BJ (cell line): ENCODE results near the gene SLC25A53. TPM values are rescaled to one million over a fixed set of nuclear protein-coding genes. Genes with fewer than 3 reads are reported as not detected.

Experiments
- CTCF ChIA-PET: fragments of 350-600 bp; formaldehyde crosslinking; extraction: SDS; loops from one replicate; lab custom pipeline; 2021; ENCODE audit warnings: antibody characterized with exemption, inconsistent platforms; lab: Yijun Ruan, JAX
- POLR2A ChIA-PET: fragments of 300-600 bp; sonication (Branson Sonifier 250); formaldehyde crosslinking; extraction: SDS; loops from one replicate; lab custom pipeline; 2021; ENCODE audit warnings: antibody characterized with exemption; lab: Charles Lee
- DNase-seq: peaks from one replicate; pipeline ENCODE4 v3.0.0-alpha.2; 2011; ENCODE audit warnings: low read depth
- H3K27me3 ChIP-seq: 2 replicates; pipeline ENCODE4 v1.6.0; 2011; ENCODE audit warnings: low read length; ENCODE audit not compliant: control insufficient read depth, insufficient read depth
- H3K36me3 ChIP-seq: 2 replicates; pipeline ENCODE4 v1.5.1; 2011; ENCODE audit warnings: low read length; ENCODE audit not compliant: control insufficient read depth, insufficient read depth
- H3K4me3 ChIP-seq: 2 replicates; pipeline ENCODE4 v1.5.1; 2011; ENCODE audit warnings: low read depth, mild to moderate bottlenecking, control low read depth, low read length
- polyA minus RNA-seq: library from RNA; depleted of rRNA, polyadenylated mRNA; stranded (reverse); fragments of >200 nt; gene quantifications from 2 replicates; pipeline ENCODE4 v1.2.3, GENCODE V29; 2011; rRNA and poly(A)+ RNA removed
- polyA plus RNA-seq: library from polyadenylated mRNA; depleted of rRNA; stranded (reverse); fragments of >200 nt; gene quantifications from 2 replicates; pipeline ENCODE4 v1.2.3, GENCODE V29; 2011; rRNA removed
- TF ChIP-seq, protein P1 (sequence below): IDR thresholded peaks from 2 replicates; pipeline ENCODE4 v1.5.1; 2011; ENCODE audit warnings: low read depth, mild to moderate bottlenecking, control low read depth, inconsistent platforms, low read length, moderate library complexity; ENCODE audit not compliant: insufficient read depth

SLC25A53 gene
- polyA plus RNA-seq (4.5 and 5.0 TPM in 2 replicates), polyA minus RNA-seq (0.95 and 4.0 TPM in 2 replicates)

DNA sequence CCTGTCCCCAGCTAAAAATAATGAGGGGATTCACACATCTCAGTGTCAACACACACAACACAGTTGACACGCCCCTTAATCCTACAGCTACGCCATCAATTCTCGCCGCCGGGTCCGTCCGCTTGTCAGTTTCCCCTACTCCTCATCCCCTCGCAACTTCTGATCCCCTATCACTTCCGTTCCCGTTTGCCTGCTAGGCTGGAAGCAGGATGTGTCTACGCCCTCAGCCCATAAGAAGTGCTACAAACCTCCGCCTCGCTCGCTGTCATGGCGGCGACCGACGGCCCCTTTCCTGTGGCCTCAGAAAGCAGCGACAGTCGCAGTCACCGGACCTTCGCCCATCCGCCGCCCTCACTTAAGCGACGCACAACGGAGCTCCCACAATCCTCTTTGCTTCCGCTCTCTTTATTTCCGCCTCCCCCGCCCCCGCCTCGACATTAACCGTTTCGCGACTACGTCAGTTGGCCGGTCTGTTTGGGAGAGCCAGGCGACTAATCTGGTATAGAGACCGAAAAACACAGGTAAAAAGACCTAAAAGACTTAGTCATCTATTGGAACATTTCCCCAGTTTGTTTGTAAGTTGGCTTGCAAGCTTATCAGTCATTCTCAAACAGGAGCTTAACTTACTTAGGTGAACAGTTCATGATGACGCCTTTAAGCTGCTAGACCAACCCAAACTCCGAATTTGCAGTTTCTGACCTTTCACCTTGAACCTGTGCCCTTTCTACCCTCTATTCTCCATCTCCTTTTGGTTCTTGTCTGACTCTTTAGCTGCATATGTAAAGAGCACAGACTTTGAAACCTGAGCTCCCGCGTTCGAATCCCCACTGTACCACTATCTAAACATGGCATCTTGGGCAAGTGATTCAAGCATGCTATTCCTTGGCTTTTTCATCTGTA lies at the start of gene SLC25A53:
Gene SLC25A53, minus strand, starts transcription at position 380 of the 900 bp plus-strand sequence. CDS start 51,752 bp downstream, outside the sequence.
- Histone ChIP-seq H3K4me3 (peak within 1 kb of the TSS; percentile 70), H3K27me3 (no peaks in the 10 kb centered on the region), H3K36me3 (no peaks in the 10 kb centered on the region)
- TF ChIP-seq, protein P1, sequence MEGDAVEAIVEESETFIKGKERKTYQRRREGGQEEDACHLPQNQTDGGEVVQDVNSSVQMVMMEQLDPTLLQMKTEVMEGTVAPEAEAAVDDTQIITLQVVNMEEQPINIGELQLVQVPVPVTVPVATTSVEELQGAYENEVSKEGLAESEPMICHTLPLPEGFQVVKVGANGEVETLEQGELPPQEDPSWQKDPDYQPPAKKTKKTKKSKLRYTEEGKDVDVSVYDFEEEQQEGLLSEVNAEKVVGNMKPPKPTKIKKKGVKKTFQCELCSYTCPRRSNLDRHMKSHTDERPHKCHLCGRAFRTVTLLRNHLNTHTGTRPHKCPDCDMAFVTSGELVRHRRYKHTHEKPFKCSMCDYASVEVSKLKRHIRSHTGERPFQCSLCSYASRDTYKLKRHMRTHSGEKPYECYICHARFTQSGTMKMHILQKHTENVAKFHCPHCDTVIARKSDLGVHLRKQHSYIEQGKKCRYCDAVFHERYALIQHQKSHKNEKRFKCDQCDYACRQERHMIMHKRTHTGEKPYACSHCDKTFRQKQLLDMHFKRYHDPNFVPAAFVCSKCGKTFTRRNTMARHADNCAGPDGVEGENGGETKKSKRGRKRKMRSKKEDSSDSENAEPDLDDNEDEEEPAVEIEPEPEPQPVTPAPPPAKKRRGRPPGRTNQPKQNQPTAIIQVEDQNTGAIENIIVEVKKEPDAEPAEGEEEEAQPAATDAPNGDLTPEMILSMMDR, result no peak
- ChIA-PET CTCF (interaction anchor here (0.7 to 1.7 kb wide), 5 partner anchors 9 to 39 kb away, joined by 3 to 8 read pairs (median 4); partner anchors contain the start of gene FAM199X), POLR2A (no interaction called here)
- no peak for DNase-seq

DNA sequence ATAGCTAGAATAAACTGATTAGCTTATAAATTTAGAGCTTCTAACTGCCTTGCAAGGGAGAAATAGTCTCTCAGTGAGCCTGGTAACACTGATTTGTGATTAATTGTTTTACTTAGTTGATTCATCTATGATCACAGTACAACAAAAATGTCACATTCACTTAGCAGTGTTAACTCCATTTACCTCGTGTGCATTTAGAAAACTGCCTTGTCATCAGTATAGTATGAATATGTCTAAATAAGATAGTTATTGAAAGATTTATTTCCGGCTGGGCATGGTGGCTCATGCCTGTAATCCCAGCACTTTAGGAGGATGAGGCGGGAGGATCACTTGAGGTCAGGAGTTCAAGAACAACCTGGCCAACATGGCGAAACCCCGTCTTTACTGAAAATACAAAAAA lies 48.7 kb upstream of the SLC25A53 start:
- no peak for DNase-seq
- no peak overlapping the region for H3K4me3 ChIP-seq
- no peaks in the 10 kb centered on the region for H3K27me3 ChIP-seq
- ChIA-PET POLR2A (no interaction called here), CTCF (interaction anchor here (1.0 kb wide), 1 partner anchor 10 kb away, joined by 3 read pairs; no protein-coding TSS in a partner anchor)
- TF ChIP-seq, protein P1, result no peak
- no peaks in the 10 kb centered on the region for H3K36me3 ChIP-seq

DNA sequence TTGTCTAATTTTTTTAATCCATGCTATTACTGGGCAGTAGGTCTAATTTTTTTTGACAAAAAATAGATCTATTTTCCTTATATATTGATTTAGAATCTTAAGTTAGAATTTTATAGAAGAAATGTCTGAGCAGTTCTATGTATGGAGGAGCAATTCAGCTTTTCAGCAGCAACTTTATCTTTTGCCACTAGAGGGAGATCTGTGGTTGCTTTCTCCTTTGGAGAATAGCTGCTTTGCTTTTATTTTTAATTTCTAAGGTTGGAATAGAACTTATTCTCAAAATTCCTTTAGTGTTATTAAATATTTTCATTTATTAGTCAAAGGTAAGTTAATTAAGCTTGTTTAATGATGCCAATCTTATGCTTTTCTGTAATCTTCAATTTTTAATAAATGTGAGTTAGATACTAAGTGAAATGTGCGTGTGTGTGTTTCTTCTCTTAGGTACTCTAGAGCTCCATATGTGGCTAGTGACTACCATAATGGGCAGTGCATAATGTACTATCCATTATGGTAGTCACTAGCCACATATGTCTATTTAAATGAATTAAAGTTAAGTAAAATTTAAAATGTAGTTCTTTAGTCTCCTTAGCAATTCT lies 38.8 kb upstream of the SLC25A53 start:
- no peak for DNase-seq
- peaks cover 1% of the 10 kb centered on the region for H3K36me3 ChIP-seq
- H3K4me3 ChIP-seq, result no peak overlapping the region
- ChIA-PET POLR2A (no interaction called here), CTCF (interaction anchor here (0.8 to 1.9 kb wide), 11 partner anchors 9 to 102 kb away, joined by 3 to 7 read pairs (median 3); partner anchors contain the start of gene SLC25A53)
- no peaks in the 10 kb centered on the region for H3K27me3 ChIP-seq
- TF ChIP-seq, protein P1, result peak; percentile 68

GRCh38 chrX:104195013-104195412 lies 38.2 kb upstream of the SLC25A53 start:
- DNase-seq, result no peak
- TF ChIP-seq, protein P1, result no peak
- no peak overlapping the region for H3K4me3 ChIP-seq
- H3K27me3 ChIP-seq, result no peaks in the 10 kb centered on the region
- peaks cover 1% of the 10 kb centered on the region for H3K36me3 ChIP-seq
- POLR2A ChIA-PET, result no interaction called here
- CTCF ChIA-PET, result interaction anchor here (0.8 to 1.9 kb wide), 11 partner anchors 9 to 103 kb away, joined by 3 to 7 read pairs (median 3); partner anchors contain the start of gene SLC25A53

DNA sequence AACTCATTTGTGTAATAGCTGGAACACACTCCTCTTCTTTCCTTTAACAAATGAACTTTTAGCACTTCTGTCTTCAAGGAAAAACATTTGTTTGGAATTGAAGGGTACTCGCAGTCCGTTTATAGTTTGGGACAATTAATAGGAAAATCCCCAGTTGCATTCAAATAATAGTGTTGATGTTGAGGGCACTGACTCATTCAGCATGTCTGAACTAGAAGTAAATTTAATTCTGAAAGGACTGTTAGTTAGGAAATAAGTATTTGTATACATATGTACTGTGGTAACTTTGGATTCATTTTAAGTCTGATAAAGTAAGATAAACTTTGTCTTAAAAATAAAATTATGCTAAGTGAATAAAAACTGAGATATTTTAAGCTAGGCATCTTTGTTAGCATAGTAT lies 36.7 kb upstream of the SLC25A53 start:
- Histone ChIP-seq H3K27me3 (no peaks in the 10 kb centered on the region), H3K36me3 (peaks cover 3% of the 10 kb centered on the region), H3K4me3 (no peak overlapping the region)
- TF ChIP-seq, protein P1, result no peak
- ChIA-PET POLR2A (no interaction called here), CTCF (no interaction called here)
- DNase-seq, result no peak
